H9 (cell line): ENCODE results near the gene C20orf96. TPM values are rescaled to one million over a fixed set of nuclear protein-coding genes. Genes with fewer than 3 reads are reported as not detected.
A peak's percentile ranks its signal among the peaks of the same experiment; 100 is the strongest.

Source experiments
- DNase-seq: peaks from one replicate; pipeline ENCODE4 v3.0.0-alpha.2; 2017
- H2AFZ ChIP-seq: one replicate; pipeline ENCODE4 v1.6.1; 2013; ENCODE audit warnings: mild to moderate bottlenecking, low read length, control low read depth, moderate library complexity
- H2AK5ac ChIP-seq: 2 replicates; pipeline ENCODE4 v1.6.1; 2013; ENCODE audit warnings: low read length, control low read depth, mixed read lengths; ENCODE audit not compliant: insufficient read length
- H2BK120ac ChIP-seq: one replicate; pipeline ENCODE4 v1.6.1; 2013; ENCODE audit warnings: low read depth, mild to moderate bottlenecking, low read length, control low read depth, inconsistent platforms; ENCODE audit not compliant: poor library complexity, severe bottlenecking
- H2BK12ac ChIP-seq: 2 replicates; pipeline ENCODE4 v1.6.1; 2013; ENCODE audit warnings: low read length, control low read depth, mixed read lengths, low read depth; ENCODE audit not compliant: insufficient read length
- H2BK15ac ChIP-seq: 2 replicates; pipeline ENCODE4 v1.6.1; 2013; ENCODE audit warnings: low read depth, low read length, control low read depth
- H2BK20ac ChIP-seq: one replicate; pipeline ENCODE4 v1.6.1; 2013; ENCODE audit warnings: low read depth, mild to moderate bottlenecking, low read length, control low read depth, inconsistent platforms; ENCODE audit not compliant: poor library complexity, severe bottlenecking
- H2BK5ac ChIP-seq: 2 replicates; pipeline ENCODE4 v1.6.1; 2013; ENCODE audit warnings: low read length, control low read depth, mixed read lengths; ENCODE audit not compliant: insufficient read length
- H3K14ac ChIP-seq: 2 replicates; pipeline ENCODE4 v1.6.1; 2013; ENCODE audit warnings: low read length, control low read depth; ENCODE audit not compliant: insufficient read depth
- H3K18ac ChIP-seq: 2 replicates; pipeline ENCODE4 v1.6.1; 2013; ENCODE audit warnings: low read depth, mild to moderate bottlenecking, mixed read lengths, low read length, control low read depth; ENCODE audit not compliant: insufficient read length
- H3K23ac ChIP-seq: 2 replicates; pipeline ENCODE4 v1.6.1; 2013; ENCODE audit warnings: low read length, control low read depth, mixed read lengths, low read depth; ENCODE audit not compliant: insufficient read length
- H3K23me2 ChIP-seq: 2 replicates; pipeline ENCODE4 v1.6.1; 2013; ENCODE audit warnings: low read depth, mild to moderate bottlenecking, mixed read lengths, low read length, control low read depth; ENCODE audit not compliant: insufficient read length, poor library complexity, severe bottlenecking
- H3K27ac ChIP-seq: 2 replicates; pipeline ENCODE4 v1.5.1; 2013; ENCODE audit warnings: low read length, control low read depth, mixed read lengths, low read depth; ENCODE audit not compliant: insufficient read length
- H3K27me3 ChIP-seq: 2 replicates; pipeline ENCODE4 v1.6.1; 2013; ENCODE audit warnings: low read length, control low read depth, inconsistent platforms; ENCODE audit not compliant: insufficient read depth
- H3K4ac ChIP-seq: 2 replicates; pipeline ENCODE4 v1.6.1; 2013; ENCODE audit warnings: low read depth, mild to moderate bottlenecking, control low read depth, inconsistent platforms, low read length, moderate library complexity
- H3K4me1 ChIP-seq: 2 replicates; pipeline ENCODE4 v1.6.1; 2013; ENCODE audit warnings: low read length, control low read depth, inconsistent platforms; ENCODE audit not compliant: insufficient read depth
- H3K4me2 ChIP-seq: 2 replicates; pipeline ENCODE4 v1.6.1; 2013; ENCODE audit warnings: low read length, control low read depth, mixed read lengths; ENCODE audit not compliant: insufficient read length, insufficient read depth
- H3K56ac ChIP-seq: 2 replicates; pipeline ENCODE4 v1.6.1; 2013; ENCODE audit warnings: low read depth, mild to moderate bottlenecking, mixed read lengths, low read length, control low read depth; ENCODE audit not compliant: insufficient read length
- H3K79me1 ChIP-seq: 2 replicates; pipeline ENCODE4 v1.6.1; 2013; ENCODE audit warnings: low read depth, mild to moderate bottlenecking, moderate library complexity, low read length, control low read depth, inconsistent platforms; ENCODE audit not compliant: insufficient read depth, poor library complexity, severe bottlenecking
- H3K79me2 ChIP-seq: 2 replicates; pipeline ENCODE4 v1.6.1; 2013; ENCODE audit warnings: low read length, control low read depth, inconsistent platforms; ENCODE audit not compliant: insufficient read depth
- H3K9ac ChIP-seq: 2 replicates; pipeline ENCODE4 v1.6.1; 2013; ENCODE audit warnings: low read length, control low read depth, mixed read lengths; ENCODE audit not compliant: insufficient read length; ENCODE audit errors: extremely low read depth
- H3K9me3 ChIP-seq: one replicate; pipeline ENCODE4 v1.6.1; 2013; ENCODE audit warnings: low read depth, low read length, inconsistent platforms; ENCODE audit not compliant: control insufficient read depth
- H3T11ph ChIP-seq: one replicate; pipeline ENCODE4 v1.6.1; 2013; ENCODE audit warnings: mild to moderate bottlenecking, low read length, control low read depth, inconsistent platforms
- H4K20me1 ChIP-seq: one replicate; pipeline ENCODE4 v1.6.1; 2013; ENCODE audit not compliant: control insufficient read depth, insufficient read length, insufficient read depth
- H4K5ac ChIP-seq: 2 replicates; pipeline ENCODE4 v1.6.1; 2013; ENCODE audit warnings: low read depth, mild to moderate bottlenecking, mixed read lengths, low read length, control low read depth; ENCODE audit not compliant: insufficient read length
- H4K8ac ChIP-seq: replicated peaks from 2 replicates; pipeline ENCODE4 v1.6.1; 2013; ENCODE audit warnings: low read length, control low read depth, mixed read lengths, low read depth; ENCODE audit not compliant: insufficient read length
- H4K91ac ChIP-seq: 2 replicates; pipeline ENCODE4 v1.6.1; 2013; ENCODE audit warnings: low read depth, mild to moderate bottlenecking, moderate library complexity, mixed read lengths, low read length, control low read depth; ENCODE audit not compliant: insufficient read length
- H3K27ac Mint-ChIP-seq, 3 experiments: 2 replicates in 2 of 3; 3 replicates in 1 of 3; pipeline ENCODE4 v1.8.0; 2020 to 2021; ENCODE audit warnings: mixed read lengths in 3 of 3, mild to moderate bottlenecking in 1 of 3, moderate library complexity in 1 of 3
- H3K27me3 Mint-ChIP-seq: 2 replicates; pipeline ENCODE4 v1.8.0; 2021; ENCODE audit warnings: low read depth, mild to moderate bottlenecking, moderate library complexity, mixed read lengths
- H3K36me3 Mint-ChIP-seq, 3 experiments: 2 replicates in 2 of 3; 3 replicates in 1 of 3; pipeline ENCODE4 v1.8.0; 2020 to 2021; ENCODE audit warnings: low read depth in 3 of 3, mixed read lengths in 3 of 3; ENCODE audit not compliant: insufficient read depth in 1 of 3
- H3K4me1 Mint-ChIP-seq, 2 experiments: 2 replicates each; pipeline ENCODE4 v1.8.0; 2020; ENCODE audit warnings: mixed read lengths in 2 of 2
- H3K4me3 Mint-ChIP-seq, 2 experiments: 2 replicates in 1 of 2; 3 replicates in 1 of 2; pipeline ENCODE4 v1.8.0; 2020 to 2021; ENCODE audit warnings: mild to moderate bottlenecking in 2 of 2, mixed read lengths in 2 of 2, moderate library complexity in 1 of 2
- H3K9me3 Mint-ChIP-seq, 2 experiments: 2 replicates in 1 of 2; 3 replicates in 1 of 2; pipeline ENCODE4 v1.8.0; 2020; ENCODE audit warnings: mild to moderate bottlenecking in 2 of 2, mixed read lengths in 2 of 2, moderate library complexity in 1 of 2
- CTCF ChIP-seq: fragments of 200-600 bp; sonication (generic); conservative IDR thresholded peaks from 3 replicates; pipeline ENCODE4 v1.8.0; 2021; ENCODE audit warnings: antibody characterized with exemption, mild to moderate bottlenecking
- WGBS: extraction: QIAGEN DNeasy Blood & Tissue Kit; methylation state at CpG from one replicate; pipeline ENCODE4 v1.1.7; 2013; ENCODE audit warnings: missing lambda C conversion rate, low lambda C conversion rate, mixed read lengths; ENCODE audit not compliant: insufficient read length; ENCODE audit errors: extremely low coverage; 5-methylcytosine and 5-hydroxymethylcytosine counted together
- total RNA-seq: library from RNA; stranded (reverse); gene quantifications from 2 replicates; pipeline ENCODE4 v1.2.1, GENCODE V29; 2021

C20orf96 gene
- total RNA-seq, 1 experiment from 2014 or later, result 14.5 TPM

GRCh38 chr20:309841-310644 is 19.5 kb upstream of the C20orf96 start:
- no peaks in the 10 kb centered on the region for H3K79me1 ChIP-seq
- H3K27me3 Mint-ChIP-seq, result peaks cover 4% of the 10 kb centered on the region; the same call in 1 of the 2 replicates
- no CpG with 5 or more reads among the region's 31 CpGs for WGBS
- no peaks in the 10 kb centered on the region for H4K20me1 ChIP-seq
- no peak overlapping the region; the same call in 1 of the 2 replicates for H3K4ac ChIP-seq
- H2BK20ac ChIP-seq, result no peak overlapping the region
- H3K79me2 ChIP-seq, result no peaks in the 10 kb centered on the region
- no peak overlapping the region for H2BK15ac ChIP-seq
- DNase-seq, result peak; percentile 100
- H3K4me2 ChIP-seq, result peak overlapping the region; percentile 95
- no peaks in the 10 kb centered on the region for H3K9me3 Mint-ChIP-seq
- H3T11ph ChIP-seq, result peak overlapping the region; percentile 30
- H2AFZ ChIP-seq, result no peak overlapping the region
- no peak overlapping the region for H2BK120ac ChIP-seq
- H3K4me1 Mint-ChIP-seq, result peaks cover 24 to 28% of the 10 kb centered on the region in 2 experiments
- H4K8ac ChIP-seq, result no peak overlapping the region
- H3K9me3 ChIP-seq, result no peaks in the 10 kb centered on the region
- peak overlapping the region; percentile 68 for H3K9ac ChIP-seq
- no peak overlapping the region for H4K5ac ChIP-seq
- no peak overlapping the region for H2AK5ac ChIP-seq
- no peaks in the 10 kb centered on the region; a peak in 1 of 7 replicates for H3K36me3 Mint-ChIP-seq
- H3K27ac ChIP-seq, result peak overlapping the region; percentile 88
- H3K4me1 ChIP-seq, result no peaks in the 10 kb centered on the region; the same call in 1 of the 2 replicates
- H3K4me3 Mint-ChIP-seq, result peak overlapping the region; percentile 56 to 85
- no peak overlapping the region for H4K91ac ChIP-seq
- H3K14ac ChIP-seq, result peak overlapping the region; percentile 38; the same call in 1 of the 2 replicates
- H3K27ac Mint-ChIP-seq, result peak overlapping the region; percentile 68 to 98 (median 94)
- H3K27me3 ChIP-seq, result no peaks in the 10 kb centered on the region
- H3K56ac ChIP-seq, result peak overlapping the region; percentile 51
- H3K18ac ChIP-seq, result peak overlapping the region; percentile 86
- H2BK5ac ChIP-seq, result peak overlapping the region; percentile 56
- H2BK12ac ChIP-seq, result no peak overlapping the region
- no peak for TF ChIP-seq CTCF
- no peak overlapping the region for H3K23ac ChIP-seq
- peaks cover 9% of the 10 kb centered on the region for H3K23me2 ChIP-seq
